AG09309 (cell line): Measurements from ENCODE around the gene TNNT2.

Experiments
- DNase-seq: peaks from one replicate; pipeline ENCODE4 v3.0.0-alpha.2; 2010; ENCODE audit warnings: low read depth
- H3K4me3 ChIP-seq: 2 replicates; pipeline ENCODE4 v1.5.1; 2011; ENCODE audit warnings: mild to moderate bottlenecking, low read depth, low read length, moderate library complexity; ENCODE audit not compliant: control insufficient read depth
- CTCF ChIP-seq: IDR thresholded peaks from 2 replicates; pipeline ENCODE4 v1.5.1; 2011; ENCODE audit warnings: mild to moderate bottlenecking, low read depth, low read length, inconsistent platforms; ENCODE audit not compliant: insufficient read depth, control insufficient read depth; ENCODE audit errors: missing control alignments

TNNT2 gene

GRCh38 chr1:201377611-201378092, at the start of gene TNNT2:
TNNT2 (minus strand) TSS chr1:201377680; CDS start chr1:201373254, 4,426 bp downstream.
- DNase-seq, result no peak
- TF ChIP-seq CTCF, result no peak

GRCh38 chr1:201426479-201427310, 49.2 kb upstream of the TNNT2 start:
- TF ChIP-seq CTCF, result no peak
- H3K4me3 ChIP-seq, result no peak overlapping the region
- no peak for DNase-seq

More at GRCh38 chr1:201377611-201378092, at the start of gene TNNT2:
- H3K4me3 ChIP-seq, result no peak within 1 kb of the TSS

DNA sequence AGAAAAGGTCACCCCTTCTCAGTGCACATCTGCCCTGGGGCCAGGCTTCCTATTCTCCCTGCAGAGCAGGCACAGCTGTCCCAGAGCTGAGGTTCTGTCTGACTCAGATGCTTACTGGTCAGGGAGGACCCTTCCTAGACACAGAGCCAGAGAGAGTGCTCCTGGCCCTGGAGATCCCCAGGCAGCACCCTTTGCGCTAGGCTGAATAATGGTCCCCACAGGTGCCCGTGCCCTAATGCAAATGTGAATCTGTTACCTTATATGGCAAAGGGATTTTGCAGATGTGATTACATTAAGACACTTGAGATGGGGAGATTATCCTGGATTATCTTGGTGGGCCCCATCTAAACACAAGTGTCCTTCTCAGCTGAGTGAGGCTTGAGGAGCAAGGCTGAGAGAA, 46.7 kb upstream of the TNNT2 start:
- no peak for TF ChIP-seq CTCF
- no peak overlapping the region for H3K4me3 ChIP-seq

GRCh38 chr1:201423655-201424054, 46.2 kb upstream of the TNNT2 start:
- no peak for TF ChIP-seq CTCF
- DNase-seq, result no peak
- no peak overlapping the region for H3K4me3 ChIP-seq

More for the DNA sequence above, 46.7 kb upstream of the TNNT2 start:
- DNase-seq, result no peak

DNA sequence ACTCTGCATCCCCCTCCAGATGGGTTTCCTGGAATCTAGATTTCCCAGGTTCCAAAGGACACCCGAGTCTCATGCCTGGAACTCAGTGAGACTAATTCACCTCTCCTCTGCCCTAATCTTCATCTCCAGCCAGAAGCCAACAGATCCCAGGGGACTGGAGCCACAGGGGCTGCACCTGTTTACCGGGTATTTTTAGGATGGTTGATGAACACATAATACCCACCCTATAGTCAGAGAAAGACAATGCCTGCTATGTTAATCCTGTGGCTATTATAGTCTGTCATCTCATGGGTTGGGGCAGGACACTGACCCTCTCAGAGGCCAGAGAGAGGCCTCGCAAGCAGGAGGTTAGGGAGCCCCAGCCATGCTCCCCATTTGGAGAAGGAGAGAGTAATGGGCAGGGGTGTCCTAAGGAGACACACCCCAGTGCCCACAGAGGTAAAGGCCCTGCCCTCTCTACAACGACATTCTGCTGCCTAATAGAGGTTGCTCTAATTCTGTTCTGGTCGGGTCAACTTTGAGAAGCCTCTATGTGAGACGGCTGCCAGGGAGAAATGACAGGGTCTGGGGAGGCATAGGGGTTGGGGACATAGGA, 45.1 kb upstream of the TNNT2 start:
- no peak for TF ChIP-seq CTCF
- no peak overlapping the region for H3K4me3 ChIP-seq
- no peak for DNase-seq

GRCh38 chr1:201422026-201422425, 44.5 kb upstream of the TNNT2 start:
- no peak for DNase-seq
- H3K4me3 ChIP-seq, result no peak overlapping the region
- TF ChIP-seq CTCF, result no peak
